GM10847 (cell line): ENCODE measurements around the gene PTPN3.

Experiments used
- POLR2A ChIP-seq: IDR thresholded peaks from 2 replicates; pipeline ENCODE4 v1.6.1; 2011; ENCODE audit not compliant: insufficient read length; ENCODE audit errors: extremely low read depth

Gene PTPN3

DNA sequence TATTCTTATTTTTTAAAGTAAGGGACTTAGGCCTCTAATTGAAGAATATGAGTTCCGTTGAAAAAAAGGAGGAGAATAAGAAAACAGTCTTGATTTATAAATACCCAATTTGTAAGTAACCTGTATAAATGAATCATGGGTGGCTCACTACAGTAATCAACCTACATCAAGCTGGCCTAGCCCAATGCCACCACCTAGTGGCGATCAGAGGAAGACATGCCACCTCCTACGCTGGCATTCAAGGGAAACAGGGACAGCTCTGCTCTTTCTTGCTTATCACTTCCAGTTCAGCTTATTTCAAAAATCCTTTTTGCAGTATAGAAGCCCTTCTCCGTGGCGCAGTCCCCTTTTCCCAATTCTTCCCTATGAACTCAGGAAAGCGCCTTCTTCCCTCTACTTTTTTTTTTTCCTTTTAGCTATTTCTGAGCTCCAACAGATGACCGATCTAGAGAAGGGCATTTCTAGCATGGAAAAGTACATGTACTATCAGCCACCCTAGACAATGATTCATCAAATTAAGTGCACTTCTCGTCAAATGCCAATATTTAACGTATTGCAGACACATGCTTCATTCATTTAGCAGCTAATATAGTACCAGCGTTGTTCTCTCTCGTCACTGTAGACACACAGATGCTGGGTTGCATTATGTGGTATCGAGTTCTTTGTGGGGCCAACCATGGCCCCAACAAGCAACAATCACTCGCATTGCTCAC, 28.3 kb downstream of the PTPN3 start:
- no peak for TF ChIP-seq POLR2A

DNA sequence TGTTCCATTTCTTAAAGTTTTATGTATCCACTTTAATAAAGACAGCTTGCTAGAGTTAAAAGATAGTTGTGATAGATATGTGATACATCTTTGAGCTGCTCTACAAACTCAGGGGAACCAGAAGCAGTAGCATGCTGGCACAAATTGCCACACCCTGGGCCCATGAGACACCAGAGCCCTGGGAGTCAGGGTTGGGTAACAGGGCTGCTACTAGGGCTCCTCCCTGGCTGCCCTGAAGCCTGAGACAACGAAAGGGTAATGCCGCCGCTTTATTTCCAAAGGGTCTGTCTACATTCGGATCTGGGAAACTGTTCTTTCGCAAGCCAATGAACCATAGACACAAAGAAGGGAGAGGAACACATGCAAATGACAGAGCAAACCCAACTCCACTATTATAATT, 29.2 kb downstream of the PTPN3 start:
- TF ChIP-seq POLR2A, result no peak

- no peak for TF ChIP-seq POLR2A
These were observed 30.2 kb downstream of the PTPN3 start for GRCh38 chr9:109467936-109468335.

- TF ChIP-seq POLR2A, result no peak
These were observed 31.2 kb downstream of the PTPN3 start for GRCh38 chr9:109466623-109467590.

DNA sequence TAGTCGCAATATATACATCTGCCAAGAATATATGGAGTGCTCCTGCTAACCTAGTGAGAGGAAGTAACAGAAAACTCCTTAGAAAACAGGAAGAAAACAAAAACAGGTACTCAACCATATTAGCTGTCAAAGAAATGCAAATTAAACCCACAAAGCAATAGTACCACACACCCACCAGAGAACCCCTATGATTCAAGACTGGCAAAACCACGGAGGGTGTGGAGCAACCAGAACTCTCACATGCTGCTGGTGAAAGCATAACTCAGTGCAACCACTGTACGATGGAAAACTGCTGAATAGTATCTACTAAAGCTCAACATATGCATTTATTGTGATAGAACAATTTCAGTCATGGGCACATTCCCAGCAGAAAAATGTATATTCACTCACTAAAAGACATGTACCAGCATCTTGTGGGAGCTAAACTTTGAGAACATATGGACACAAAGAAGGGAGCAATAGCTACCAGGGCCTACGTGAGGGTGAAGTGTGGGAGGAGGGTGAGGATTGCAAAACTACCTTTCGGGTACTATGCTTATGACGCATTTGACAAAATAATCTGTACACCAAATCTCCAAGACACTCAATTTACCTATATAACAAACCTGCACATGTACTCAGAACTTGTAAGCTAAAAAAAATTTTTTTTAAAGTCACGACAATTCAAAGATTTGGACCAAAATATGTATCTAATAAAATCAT, 34.0 kb downstream of the PTPN3 start:
- TF ChIP-seq POLR2A, result no peak

GRCh38 chr9:109460576-109460975, 37.5 kb downstream of the PTPN3 start:
- TF ChIP-seq POLR2A, result no peak

GRCh38 chr9:109459423-109459822, 38.7 kb downstream of the PTPN3 start:
- no peak for TF ChIP-seq POLR2A

GRCh38 chr9:109458453-109459211, 39.5 kb downstream of the PTPN3 start:
- no peak for TF ChIP-seq POLR2A

DNA sequence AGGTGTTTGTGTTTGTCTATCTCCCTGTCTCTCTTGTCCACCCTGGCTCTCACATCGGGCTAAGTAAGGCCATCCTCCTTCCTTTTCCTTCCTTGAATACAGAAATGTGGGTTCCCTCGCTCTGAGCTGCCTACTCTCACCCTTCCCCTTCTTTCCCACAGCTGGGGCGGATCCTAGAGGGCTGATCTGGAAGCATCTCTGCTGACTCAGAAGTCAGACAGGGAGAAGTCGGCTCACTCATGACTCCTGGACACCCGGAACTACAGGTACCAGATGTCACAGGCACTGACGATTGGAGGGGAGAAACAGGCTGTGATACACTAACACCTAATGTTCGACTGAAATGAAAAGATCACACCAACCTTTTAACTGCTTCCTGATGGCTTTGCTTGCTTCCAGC, 41.3 kb downstream of the PTPN3 start:
- TF ChIP-seq POLR2A, result no peak

DNA sequence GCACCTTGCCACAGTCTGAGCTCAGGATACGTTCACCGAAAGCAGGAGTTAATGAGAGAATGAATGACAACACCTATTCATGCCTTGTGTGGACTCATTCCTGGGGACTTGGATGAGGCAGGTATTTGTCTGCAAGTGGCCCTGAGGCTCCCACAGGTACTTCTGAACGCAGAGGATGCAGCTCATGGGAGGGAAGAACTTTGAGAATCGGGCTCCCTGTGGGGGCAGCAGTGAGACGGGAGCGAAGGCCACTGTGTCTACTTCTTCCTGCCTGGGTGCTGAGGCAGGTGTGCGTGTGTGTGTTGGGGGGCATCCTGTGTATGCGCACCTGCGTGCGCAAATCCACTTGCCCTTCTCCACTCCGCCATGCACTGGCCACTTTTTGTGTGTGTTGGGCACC, 42.2 kb downstream of the PTPN3 start:
- no peak for TF ChIP-seq POLR2A

- no peak for TF ChIP-seq POLR2A
These were observed 42.7 kb downstream of the PTPN3 start for GRCh38 chr9:109455391-109455790.

DNA sequence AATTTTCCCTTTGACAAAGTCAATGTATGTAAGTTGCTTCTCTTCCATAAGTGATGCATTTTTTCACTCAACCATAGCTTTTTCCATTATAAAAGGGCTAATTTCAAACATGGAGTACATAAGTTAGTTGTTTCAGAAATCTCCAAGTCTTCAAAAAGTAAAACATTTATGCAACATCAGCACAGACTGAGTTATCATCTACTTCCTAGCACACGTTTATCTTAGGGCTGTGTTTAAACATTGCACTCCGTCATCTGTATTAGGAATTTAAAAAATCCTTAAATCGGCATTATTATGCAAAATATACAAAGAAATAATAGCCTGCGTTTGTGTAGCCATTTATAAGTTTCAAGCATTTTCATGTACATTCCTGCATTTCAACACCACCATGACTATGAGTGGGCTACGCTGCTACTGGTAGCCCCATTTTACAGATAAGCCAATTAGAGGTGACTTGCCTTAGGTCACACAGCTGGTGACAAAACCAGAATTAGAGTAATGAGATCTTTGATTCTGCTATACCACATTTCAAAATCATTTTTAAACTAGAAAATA, 43.4 kb downstream of the PTPN3 start:
- no peak for TF ChIP-seq POLR2A

GRCh38 chr9:109454041-109454440, 44.1 kb downstream of the PTPN3 start:
- TF ChIP-seq POLR2A, result no peak

DNA sequence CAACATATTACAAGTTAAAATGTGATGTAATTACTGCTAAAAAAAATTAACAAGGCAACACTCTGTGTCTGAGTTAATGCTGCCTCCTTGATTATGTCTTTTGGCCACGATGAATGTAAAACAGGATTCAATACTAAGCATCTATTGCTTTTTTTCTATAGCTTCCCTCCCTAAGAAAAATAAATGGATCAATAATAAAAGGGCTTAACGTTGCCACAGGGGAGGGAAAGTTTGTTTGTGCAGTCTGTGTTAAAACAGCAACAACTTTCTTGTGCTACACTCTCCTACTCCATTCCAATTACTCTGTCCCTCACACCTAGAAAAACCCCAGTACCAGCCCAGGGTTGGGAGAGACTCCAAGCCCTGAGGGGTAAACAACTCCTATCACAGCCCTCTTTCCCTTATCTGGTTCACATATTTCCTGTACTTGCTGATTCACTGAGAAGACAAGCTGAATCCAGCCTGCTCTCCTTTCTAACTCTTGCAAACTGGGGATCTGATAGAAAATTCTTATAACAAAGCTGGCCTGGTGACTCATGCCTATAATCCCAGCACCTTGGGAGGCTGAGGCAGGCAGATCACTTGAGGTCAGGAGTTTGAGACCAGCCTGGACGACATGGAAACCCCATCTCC, 44.8 kb downstream of the PTPN3 start:
- no peak for TF ChIP-seq POLR2A

GRCh38 chr9:109452761-109453160, 45.3 kb downstream of the PTPN3 start:
- no peak for TF ChIP-seq POLR2A
